Kidney glomerular epithelial cell (primary cell): ENCODE results near the gene ATP9B.

Experiments
- DNase-seq: peaks from one replicate; lab custom pipeline; 2025; lab: John Stamatoyannopoulos, UW

The ATP9B gene, protein sequence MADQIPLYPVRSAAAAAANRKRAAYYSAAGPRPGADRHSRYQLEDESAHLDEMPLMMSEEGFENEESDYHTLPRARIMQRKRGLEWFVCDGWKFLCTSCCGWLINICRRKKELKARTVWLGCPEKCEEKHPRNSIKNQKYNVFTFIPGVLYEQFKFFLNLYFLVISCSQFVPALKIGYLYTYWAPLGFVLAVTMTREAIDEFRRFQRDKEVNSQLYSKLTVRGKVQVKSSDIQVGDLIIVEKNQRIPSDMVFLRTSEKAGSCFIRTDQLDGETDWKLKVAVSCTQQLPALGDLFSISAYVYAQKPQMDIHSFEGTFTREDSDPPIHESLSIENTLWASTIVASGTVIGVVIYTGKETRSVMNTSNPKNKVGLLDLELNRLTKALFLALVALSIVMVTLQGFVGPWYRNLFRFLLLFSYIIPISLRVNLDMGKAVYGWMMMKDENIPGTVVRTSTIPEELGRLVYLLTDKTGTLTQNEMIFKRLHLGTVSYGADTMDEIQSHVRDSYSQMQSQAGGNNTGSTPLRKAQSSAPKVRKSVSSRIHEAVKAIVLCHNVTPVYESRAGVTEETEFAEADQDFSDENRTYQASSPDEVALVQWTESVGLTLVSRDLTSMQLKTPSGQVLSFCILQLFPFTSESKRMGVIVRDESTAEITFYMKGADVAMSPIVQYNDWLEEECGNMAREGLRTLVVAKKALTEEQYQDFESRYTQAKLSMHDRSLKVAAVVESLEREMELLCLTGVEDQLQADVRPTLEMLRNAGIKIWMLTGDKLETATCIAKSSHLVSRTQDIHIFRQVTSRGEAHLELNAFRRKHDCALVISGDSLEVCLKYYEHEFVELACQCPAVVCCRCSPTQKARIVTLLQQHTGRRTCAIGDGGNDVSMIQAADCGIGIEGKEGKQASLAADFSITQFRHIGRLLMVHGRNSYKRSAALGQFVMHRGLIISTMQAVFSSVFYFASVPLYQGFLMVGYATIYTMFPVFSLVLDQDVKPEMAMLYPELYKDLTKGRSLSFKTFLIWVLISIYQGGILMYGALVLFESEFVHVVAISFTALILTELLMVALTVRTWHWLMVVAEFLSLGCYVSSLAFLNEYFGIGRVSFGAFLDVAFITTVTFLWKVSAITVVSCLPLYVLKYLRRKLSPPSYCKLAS

DNA sequence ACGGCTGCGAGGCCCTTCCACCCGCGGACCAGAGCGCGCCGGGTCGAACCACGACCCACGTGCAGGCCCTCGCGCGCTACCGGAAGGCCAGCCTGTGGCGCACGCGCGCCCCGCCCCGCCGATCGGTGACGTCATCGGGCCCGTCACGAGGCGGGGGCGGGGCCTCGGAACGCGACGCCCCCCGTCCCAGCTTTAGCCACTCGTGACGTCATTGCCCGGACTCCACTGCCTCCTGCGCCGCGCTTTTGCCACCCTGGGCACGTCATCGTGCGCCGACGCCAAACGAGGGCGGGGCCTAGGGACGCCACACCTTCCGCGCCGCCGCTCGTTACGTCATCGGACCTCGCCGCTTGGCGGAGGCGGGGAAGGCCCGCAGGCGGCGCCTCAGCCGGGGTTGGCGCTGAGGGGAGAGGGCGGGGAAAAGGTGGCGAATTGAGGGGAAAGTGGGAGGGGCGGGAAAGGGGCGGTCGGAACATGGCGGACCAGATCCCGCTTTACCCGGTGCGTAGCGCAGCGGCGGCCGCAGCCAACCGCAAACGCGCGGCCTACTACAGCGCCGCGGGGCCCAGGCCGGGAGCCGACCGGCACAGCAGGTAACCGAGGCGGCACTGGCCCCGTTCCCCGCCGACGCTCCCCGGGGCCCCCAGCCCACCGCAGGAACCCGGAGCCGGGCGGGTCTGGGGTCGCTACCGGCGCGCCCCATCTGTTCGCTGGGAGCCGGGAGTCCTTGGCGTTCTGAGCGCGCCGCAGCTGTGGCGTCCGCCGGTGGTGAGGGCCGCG lies at the start of gene ATP9B:
Gene ATP9B (plus strand): TSS at position 458 of the 780 bp plus-strand sequence. CDS start 17 bp downstream, at position 475.
- peak; percentile 92 for DNase-seq

DNA sequence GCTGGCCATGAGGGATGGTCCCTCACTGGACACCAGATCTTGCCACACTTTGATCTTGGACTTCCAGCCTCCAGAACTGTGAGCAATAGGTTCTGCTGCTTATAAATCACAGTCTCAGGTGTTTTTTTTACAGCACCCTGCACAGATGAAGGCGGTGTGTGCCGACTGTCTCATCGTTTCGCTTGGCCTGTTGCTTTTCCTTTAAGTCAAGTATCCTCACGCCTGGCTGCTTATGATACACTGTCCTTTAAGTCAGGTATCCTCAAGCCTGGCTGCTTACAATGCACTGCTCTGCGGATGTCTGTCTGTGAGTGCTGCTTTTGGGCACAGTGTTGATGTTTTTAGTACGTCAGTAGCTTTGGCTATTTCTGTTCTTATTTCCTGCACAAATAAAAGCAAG lies 49.3 kb upstream of the ATP9B start:
- no peak for DNase-seq

DNA sequence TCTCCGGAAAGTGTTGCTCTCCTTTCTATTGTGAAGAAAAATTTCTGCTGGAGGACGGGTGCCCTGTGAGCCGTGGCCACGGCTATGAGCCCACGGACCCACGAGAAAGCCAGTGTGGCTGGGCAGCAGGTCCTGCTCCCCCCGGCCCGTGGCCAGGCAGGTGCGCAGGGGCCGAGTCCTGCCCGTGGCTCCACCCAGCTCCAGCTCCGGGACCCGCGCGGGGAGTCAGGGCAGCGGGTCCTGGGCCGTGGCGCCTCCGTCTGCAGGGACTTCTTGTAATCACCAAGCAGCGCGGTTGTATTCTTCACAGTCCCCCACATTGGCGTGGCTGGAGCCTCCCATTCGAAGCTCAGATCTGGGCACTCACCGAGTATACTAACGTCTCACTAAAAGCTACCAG lies 46.6 kb upstream of the ATP9B start:
- no peak for DNase-seq

DNA sequence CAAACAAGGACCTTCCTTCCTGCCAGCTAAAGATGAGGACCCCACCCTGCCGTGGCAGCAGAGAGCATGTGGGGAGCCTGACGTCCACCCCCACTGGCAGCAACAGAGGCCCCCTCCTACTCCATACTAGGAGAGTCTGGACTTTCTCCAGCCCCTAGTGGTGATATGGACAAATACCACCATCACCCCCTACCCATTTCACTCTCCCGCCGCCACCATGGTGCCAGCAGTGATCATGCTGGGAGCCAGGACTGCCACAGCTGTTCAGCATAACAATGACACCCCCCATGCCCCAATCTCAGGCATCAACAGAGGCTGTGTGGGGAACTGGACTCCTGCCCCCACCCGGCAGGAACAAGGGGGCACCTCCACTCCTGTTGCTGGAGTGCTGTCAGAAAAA lies 42.7 kb upstream of the ATP9B start:
- no peak for DNase-seq

DNA sequence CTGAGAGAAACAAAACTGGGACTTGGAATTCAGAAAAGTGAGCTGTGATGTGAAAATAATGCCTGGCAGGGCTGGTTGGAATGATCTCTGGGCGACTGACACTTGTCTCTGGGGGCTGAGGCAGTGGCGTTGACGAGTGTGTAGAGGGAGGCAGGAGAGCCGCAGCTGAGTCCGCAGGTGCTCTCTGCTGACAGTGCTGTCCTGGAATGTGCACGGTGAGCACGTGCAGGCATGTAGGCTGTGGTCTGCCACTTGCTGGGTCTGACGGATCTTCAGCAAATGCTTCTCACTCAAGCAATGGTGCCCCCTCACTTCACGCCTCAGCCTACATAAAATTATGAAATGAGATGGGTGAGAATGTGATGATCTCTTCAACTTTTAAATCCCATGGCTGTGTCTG lies 38.5 kb upstream of the ATP9B start:
- no peak for DNase-seq

DNA sequence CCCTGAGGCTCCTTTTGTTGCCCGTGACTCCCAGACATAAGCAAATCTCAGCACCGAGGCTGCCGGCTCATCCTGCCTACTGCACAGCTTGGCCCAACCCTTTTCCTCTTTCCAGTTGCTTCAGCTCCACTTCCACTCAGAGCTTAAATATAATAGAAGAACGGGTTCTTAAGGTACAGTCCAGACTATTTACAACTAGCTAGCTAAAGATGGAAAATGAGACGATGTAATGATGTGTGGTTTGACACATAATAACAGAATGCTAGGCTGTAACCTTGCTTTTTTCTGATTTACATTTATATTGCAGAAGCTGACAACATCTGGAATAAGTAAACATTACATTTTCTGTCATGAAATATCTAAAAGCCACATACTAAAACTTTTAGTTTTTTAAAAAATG lies 26.9 kb upstream of the ATP9B start:
- DNase-seq: no peak

DNA sequence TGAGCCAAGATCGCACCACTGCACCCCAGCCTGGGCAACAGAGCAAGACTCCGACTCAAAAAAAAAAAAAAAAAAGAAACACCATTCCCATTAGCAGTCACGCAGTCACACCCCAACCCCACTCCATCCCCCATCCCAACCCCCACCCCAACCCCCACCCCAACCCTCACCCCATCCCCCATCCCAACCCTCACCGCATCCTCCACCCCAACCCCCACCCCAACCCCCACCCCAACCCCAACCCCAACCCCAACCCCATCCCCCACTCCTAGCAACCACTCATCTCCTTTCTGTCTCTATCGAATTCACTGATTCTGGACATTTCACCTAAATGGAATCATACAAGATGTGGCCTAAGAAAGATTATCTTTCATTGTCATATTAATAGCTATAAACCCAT lies 25.9 kb upstream of the ATP9B start:
- no peak for DNase-seq

DNA sequence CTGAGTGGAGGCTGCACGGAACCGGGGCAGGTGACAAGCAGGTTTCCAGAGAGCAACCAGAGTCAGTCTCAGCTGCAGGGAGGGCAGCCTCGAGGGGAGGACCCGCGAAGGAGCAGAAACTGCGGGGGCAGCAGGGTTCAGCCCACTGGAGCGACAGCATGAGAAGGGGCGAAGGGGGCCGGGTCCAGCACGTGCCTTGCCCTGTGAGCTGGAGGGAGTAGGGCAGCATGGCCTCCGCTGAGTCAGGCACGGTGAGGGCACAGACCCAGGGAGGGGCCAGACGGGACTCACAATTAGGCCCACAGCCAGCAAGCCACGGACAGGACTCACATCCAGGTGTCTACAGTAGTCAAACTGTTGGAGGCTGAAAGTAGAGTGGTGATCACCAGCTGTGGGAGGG lies 22.7 kb upstream of the ATP9B start:
- no peak for DNase-seq

DNA sequence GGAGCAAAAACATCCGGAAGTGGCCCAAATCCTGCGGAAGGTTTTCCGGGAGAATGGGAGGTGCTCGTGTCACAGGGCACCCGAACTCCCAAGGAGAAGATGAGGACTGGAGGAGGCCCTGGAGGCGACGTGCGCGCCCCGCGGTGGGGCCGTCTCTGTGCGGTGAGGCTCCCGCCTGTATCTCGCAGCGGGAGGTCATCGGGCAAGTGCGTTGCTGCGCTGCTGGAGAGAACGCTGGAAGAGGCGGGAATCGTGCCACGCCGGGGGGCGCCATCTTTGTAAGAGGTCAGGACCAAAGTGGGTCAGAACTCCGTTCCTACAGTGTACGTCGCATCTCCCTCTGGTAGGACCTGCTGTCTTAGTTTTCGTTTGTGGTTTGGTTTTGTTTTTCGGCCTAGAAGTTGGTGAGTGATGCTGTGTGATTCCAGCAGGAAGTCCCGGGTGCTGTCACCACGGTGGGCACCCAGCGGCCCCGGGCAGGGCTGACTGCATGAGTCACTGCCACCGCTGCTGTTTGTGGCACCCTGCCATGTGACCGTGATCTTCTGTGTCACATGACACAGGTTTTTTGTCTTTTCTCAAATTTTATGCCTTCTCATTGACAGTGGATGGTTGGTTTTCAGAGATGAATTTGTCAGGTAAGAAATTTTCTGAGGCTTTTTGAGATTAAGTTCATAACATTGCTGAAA lies 21.5 kb upstream of the ATP9B start:
- DNase-seq: no peak

DNA sequence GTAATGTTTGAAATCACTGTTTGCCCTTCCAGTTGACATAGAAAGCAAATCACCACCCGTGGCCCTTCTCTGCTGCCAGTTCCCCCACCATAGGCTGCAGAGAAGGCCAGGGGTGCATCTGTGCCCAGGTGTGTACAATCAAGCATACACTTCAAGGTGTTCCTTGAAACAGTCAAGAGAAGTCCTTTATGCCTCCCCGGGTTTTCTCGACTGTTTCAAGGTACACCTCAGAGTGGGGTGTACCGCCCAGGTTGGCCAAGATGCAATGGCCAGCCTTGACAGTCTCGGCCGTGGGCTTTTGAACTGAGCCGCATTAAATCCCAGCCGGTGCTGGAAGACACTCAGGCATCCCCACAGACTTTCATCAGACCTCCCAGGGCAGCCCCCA lies 21.0 kb upstream of the ATP9B start:
- DNase-seq: no peak

DNA sequence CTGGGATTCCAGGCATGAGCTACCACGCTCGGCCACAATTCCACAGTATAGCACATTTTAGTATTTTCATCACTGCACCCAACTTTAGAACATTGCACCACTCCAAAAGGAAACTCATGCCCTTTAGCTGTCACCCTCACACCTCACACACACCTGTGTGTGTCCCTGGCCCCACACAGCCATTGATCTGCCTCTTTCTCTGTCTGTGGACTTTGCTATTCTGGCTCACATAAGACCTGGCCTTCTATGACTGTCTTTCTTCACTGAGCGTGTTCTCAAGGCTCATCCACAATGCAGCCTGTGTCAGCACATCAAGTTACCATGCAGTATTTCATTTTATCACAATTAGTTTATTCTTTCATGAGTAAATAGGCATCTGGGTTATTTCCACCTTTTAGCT lies 19.7 kb upstream of the ATP9B start:
- no peak for DNase-seq

DNA sequence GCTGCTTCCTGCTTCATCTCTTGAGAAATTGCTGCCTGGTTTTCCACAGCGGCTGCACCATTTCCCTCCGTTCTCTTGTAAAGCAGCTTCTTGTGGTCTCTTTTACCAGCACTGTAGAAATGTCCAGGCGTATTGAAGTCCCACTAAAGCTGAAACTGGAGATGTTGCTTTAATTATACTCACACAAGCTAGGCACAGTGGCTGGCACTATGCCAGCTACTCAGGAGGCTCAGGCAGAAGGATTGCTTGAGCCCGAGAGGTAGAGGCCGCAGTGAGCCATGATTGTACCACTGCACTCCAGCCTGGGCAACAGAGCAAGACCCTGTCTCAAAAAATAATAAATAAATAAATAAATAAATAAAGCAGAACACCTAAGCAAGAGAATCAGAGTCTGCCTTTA lies 19.2 kb upstream of the ATP9B start:
- no peak for DNase-seq

DNA sequence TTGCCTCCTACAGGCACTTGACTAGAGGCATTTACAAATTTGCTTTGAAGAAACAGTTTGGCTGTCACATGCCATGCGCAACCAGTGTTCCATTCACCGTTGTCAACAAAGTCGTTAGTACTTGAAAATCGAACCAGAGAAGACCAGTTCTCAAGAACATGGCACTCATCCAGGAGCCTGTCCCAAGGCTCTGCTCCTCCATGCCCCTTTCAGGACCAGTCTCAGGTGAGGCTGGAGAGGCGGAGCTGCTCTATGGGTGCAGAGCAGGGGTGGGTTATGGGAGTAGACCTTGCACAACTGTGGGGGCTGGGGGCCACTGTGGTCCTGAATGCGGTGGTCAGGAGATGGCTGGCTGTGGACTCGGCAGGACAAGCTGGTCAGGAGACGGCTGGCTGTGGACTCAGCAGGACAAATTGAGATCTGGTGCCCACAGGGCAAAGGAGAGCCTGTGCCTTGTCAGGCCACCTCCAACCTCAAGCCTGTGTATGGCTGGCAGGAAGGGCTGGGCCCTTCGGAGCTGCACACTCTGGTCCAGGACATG lies 12.3 kb upstream of the ATP9B start:
- DNase-seq: no peak

DNA sequence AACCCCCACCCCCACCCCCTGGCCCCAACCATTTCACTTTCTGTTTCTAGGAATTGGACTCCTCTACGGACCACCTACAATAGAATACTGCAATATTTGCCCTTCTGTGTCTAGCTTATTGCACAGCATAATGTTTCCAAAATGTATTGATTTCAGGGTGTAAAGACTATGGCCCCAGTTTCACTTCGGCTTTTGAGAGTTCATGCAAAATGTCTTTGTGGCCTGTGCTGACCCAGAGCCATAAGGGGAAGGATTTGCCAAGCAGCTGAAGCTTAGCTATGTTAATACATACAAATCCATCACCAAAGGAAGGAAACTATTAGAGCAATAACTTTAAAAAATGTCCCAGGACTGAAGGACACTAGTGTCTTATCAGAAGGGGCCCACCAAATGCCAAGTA lies 11.2 kb upstream of the ATP9B start:
- no peak for DNase-seq

DNA sequence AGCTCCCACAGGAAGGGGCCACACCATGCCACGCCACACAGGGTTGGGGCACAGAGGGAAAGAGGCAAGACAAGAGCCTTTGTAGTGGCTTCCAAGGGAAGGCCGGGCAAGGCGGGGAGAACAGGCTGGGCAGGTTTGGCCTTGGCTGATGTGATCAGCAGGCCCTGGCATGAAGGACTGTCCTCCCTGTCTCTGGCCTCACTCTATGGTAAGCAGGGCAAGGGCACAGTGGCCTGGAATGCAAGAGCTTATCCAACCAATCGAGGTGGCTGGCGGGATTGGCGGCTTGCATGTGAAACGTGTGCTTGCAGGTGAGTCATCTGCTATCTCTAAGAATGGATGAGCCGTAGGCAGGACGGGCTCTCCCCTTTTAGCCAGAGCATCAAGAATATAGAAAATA lies 6.4 kb upstream of the ATP9B start:
- DNase-seq: no peak

DNA sequence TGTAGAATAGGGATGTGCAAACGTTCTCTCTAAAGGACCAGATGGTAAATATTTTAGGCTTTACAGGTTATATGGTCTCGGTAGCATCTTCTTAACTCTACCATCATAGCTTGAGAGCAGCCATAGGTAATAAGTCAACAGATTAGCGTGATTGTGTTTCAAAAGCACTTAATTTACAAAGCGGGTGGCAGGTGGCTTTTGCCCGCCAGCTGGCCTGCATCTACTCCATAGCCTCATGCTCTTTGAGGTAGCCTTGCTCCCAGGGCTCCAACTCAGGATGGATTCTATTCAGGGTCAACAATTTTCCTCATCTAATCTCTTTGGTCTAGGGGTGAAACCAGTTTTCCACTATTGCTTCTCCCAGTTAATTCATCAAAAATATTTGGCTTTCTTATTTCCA lies 5.0 kb upstream of the ATP9B start:
- DNase-seq: no peak

DNA sequence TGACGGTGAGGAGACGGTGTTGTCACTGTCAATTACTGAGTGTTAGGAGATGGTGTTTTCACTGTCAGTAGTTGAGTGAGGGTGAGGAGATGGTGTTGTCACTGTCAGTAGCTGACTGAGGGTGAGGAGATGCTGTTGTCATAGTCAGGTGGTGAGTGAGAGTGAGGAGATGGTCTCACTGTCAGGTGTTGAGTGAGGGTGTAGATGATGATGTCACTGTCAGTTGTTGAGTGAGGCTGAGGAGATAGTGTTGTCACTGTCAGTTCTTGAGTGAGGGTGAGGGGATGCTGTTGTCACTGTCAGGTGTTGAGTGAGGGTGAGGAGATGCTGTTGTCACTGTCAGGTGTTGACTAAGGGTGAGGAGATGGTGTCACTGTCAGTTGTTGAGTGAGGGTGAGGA lies 3.4 kb upstream of the ATP9B start:
- no peak for DNase-seq

DNA sequence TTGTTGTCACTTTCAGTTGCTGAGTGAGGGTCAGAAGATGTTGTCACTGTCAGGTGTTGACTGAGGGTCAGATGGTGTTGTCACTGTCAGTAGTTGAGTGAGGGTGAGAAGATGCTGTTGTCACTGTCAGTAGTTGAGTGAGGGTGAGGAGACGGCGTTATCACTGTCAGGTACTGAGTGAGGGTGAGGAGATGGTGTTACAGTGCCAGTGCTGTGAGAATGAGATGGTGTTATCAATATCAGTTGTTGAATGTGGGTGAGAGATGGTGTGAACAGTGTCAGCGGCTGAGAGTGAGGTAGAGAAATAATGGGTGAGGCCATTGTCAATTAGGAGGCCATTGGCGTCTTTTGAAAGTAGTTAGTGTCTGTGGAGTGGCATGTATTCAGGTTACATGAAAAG lies 1.6 kb upstream of the ATP9B start:
- no peak for DNase-seq

DNA sequence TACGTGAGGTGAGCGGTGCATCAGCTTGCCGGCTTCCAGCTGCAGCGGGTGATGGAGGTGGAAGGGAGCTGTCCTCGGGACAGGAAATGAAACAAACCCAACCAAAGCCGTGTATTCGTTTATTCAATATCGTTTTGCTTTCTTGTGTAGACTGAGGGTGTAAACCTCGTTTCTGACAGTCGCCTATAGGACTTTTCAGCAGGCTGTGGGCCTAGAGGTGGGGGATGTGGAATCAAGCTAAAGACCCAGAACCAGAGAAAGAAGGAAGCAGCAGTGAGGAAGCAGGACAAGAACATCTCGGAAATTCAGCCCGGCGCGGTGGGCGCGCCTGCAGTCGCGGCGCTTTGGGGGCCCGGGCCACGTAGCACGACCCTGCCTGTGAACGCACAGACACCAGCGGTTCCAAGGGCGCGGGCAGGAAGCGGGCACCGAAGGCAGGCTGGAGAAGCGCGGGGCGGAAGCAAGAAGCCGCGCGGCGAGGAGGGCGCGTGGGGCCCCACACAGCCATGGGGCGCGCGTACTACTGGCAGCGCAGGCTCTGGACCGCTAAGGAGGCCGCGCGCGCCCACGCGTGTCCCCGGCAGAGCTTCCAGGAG lies 755 bp upstream of the ATP9B start:
- no peak for DNase-seq

DNA sequence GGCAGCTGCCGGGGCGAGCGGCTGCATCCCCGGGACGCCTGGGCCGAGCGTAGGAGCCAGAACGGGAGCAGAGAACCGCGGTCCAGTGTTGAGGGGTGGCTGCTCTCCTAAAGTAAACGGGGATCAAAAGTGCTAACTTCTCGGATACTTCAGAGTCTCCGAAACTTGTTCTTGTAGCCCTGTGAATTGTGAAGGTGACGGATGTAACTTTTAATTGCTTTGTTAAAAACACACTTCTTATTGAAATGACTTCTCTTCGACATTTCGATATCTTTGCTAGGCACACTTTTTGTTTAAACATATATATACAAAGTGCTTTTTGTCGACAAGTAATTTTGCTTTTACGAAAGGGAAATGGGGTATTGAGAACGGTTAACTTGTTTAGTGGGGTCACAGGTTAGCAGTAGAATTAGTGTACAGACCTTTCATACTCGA lies 540 bp downstream of the ATP9B start:
- no peak for DNase-seq

DNA sequence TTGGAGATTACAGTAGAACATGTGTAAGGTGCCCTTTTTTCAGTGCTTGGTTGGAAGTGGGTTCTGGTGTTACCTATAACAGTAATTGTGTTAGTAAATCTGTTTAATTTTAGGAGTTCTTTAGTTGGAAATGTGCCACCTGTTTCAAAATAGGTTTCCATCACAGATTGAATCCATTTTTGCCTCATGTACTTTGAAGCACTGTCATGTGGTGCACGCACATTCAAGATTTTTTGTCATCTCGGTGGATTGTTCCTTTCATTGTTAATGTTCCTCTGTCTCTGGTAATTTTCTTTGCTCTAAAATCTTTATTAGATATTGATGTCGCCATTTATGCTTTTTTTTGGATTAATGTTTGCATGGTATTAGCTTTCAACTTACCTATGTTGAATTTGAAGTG lies 1.3 kb downstream of the ATP9B start:
- DNase-seq: no peak
